Right ventricle myocardium inferior (tissue), 1 donor: ENCODE data around the gene MAD1L1. TPM values are rescaled to one million over a fixed set of nuclear protein-coding genes. Genes with fewer than 3 reads are reported as not detected.
"Not testable (repeated sequence)": the region's sequence is repeated elsewhere in the genome, so short reads cannot be mapped to it uniquely, and the experiment has no call there.

Experiments
- ATAC-seq: fragments of 200-7000 bp; cut with Tn5 transposase; one replicate; pipeline ENCODE4 v1.9.1; 2020; ENCODE audit warnings: mild to moderate bottlenecking, moderate library complexity
- DNase-seq: peaks from one replicate; pipeline ENCODE4 v3.0.0; 2021; ENCODE audit errors: missing footprints
- intact Hi-C: fragments of 100-400 bp; cut with DNase I; formaldehyde crosslinking; loops from one replicate; pipeline ENCODE4 v1.11.0; 2022
- total RNA-seq: library from RNA; stranded (reverse); fragmentation: NEBNext Ultra II Directional; extraction: Animal tissue kit (Norgen Biotek cat#: 25700); gene quantifications from one replicate; pipeline ENCODE4 v1.2.1, GENCODE V29; 2021
- donor health status: DM: no; HTN: yes; CAD: no; lungs with severe emphysema.

MAD1L1 gene
- total RNA-seq, 1 donor from 2014 or later = 19.1 TPM

GRCh38 chr7:1890289-1891235 lies 342.2 kb downstream of the MAD1L1 start:
- intact Hi-C loops = loop anchor here (10.0 kb wide), 1 partner anchor 324 kb away; no protein-coding TSS in a partner anchor
- peak; percentile 63 for DNase-seq
- ATAC-seq = no peak

DNA sequence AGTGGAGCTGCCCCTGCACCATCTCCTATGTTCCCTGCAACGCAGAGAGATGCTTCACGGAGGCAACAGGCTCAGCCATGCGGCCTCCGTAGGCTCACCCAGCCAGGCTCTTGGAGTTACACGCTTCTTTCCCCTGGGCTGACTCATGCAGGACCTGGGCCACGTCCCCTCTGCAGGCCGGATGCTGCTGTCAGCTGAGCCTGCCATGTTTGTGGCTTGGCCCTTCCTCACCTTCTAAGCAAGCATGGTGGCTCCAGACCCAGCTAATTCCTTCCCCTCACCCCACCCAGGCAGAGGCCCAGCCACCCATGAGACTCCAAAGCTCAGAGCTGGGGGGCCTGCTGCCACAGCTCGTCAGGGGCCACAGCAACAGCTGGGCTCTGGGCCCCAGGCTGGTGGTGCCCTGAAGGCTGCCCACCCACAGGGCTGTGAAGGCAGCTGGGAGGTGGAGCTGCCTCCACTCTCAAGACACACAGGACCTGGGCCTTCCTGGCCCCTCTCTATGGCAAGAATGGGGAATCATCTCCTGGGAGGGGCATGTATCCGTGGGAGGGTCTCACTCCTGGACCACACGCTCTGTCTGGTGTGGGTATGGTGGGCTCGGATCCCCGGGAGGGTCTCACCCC lies 343.1 kb downstream of the MAD1L1 start:
- peak; percentile 45 for DNase-seq
- no peak for ATAC-seq
- intact Hi-C loops = loop anchor here (10.0 kb wide), 1 partner anchor 325 kb away; no protein-coding TSS in a partner anchor

DNA sequence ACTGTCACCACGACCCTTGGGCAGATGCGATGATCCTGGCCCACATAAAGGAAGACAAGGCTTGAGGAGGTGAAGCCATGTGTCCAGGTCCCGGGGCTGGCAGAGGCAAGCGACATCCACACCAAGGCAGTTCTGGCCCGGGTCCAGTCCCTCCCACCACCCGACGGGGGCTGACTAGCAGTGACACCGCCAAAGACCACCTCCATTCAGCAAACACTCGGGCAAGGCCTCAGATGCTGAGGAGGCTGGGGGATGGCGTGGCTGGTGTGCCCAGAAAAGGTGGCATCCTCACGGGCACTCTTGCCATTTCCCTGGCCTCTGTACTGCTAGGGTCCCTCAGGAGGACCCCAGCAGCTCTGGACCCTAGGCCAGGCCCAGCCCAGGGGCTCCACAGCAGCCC lies 343.7 kb downstream of the MAD1L1 start:
- intact Hi-C loops = no loop called here
- ATAC-seq = no peak

GRCh38 chr7:1888425-1888824 lies 344.3 kb downstream of the MAD1L1 start:
- peak; percentile 17 for DNase-seq
- intact Hi-C loops = no loop called here
- no peak for ATAC-seq

More for the DNA sequence above, 343.7 kb downstream of the MAD1L1 start:
- peak; percentile 28 for DNase-seq

- DNase-seq (peak; percentile 57), ATAC-seq (no peak)
- intact Hi-C loops = no loop called here
Observed at GRCh38 chr7:1887251-1887650, 345.5 kb downstream of the MAD1L1 start.

GRCh38 chr7:1886361-1887064 lies 346.2 kb downstream of the MAD1L1 start:
- DNase-seq = peak; percentile 70
- intact Hi-C loops = no loop called here
- ATAC-seq = peak; percentile 86

- DNase-seq (peak; percentile 61), ATAC-seq (no peak)
- intact Hi-C loops = no loop called here
Observed at GRCh38 chr7:1885465-1886226, 347.1 kb downstream of the MAD1L1 start.

GRCh38 chr7:1884583-1885350 lies 348.0 kb downstream of the MAD1L1 start:
- intact Hi-C loops = no loop called here
- peak; percentile 57 for DNase-seq

DNA sequence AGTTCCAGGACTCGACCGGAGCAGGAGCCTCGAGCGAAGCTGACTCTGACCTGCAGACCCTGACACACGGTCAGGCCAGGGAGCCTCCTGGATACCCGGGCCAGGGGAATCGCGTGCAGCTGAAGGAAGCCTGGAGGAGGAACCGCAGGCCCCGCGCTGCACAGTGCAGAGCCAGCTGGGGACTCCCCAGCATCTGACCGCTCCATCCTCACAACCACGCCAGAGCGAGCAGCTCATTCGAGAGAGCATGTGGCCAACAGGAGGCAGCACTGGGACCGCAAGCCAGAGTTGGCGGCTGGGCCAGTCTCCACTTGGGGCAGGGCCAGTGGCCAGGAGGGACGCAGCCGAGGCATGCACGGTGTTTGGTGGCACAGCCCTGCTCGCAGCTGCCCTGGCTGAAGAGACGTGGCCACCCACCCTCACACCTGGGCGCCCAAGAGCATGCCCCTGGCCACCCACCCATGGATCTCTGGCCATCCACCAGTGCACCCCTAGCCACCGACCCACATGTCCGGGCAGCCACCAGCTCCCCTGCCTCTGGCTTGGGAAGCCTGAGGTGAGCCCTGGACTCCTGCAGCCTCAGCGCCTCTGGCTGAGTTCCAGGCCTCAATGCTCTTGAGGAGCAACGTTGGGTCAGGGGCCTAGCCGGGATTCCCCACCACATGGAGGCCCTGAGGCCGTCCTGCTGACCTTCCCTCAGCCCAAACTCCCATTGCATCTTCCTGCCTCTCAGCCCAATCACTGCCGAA lies 348.7 kb downstream of the MAD1L1 start:
- intact Hi-C loops = no loop called here
- DNase-seq = peak; percentile 48
- ATAC-seq = no peak

More at GRCh38 chr7:1884583-1885350, 348.0 kb downstream of the MAD1L1 start:
- no peak for ATAC-seq

DNA sequence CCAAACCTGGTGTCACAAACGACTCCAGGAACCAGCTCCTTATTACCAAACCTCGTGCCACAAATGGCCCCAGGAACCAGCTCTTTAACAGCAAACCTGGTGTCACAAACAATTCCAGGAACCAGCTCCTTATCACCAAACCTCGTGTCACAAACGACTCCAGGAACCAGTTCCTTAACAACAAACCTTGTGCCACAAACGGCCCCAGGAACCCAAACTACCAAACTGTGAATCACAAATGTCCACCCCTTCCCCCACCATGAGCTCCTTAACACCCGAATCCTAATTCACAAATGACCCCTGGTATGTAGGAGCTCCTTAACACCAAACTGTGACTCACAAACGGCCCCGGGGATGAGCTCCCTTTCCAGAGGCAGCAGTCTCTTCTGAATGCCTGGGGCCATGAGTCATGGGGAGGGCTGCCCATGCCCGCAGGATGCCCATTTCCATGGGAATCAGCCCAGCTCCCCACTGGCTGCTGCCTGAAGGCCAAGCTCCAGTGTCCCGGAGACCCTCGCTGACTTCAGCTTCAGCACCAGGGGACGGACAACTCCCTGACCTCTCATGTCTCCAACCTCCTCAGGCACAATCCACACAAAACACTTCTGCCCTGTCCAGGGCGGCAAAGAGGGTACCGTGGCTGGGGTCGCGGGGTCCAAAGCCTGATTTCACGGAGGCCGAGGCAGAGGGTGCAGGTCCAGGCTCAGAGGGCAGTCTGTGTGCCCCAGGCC lies 349.5 kb downstream of the MAD1L1 start:
- DNase-seq (peak; percentile 54), ATAC-seq (no peak)
- intact Hi-C loops = no loop called here

GRCh38 chr7:1882451-1882850 lies 350.3 kb downstream of the MAD1L1 start:
- ATAC-seq (no peak), DNase-seq (peak; percentile 53)
- intact Hi-C loops = no loop called here

DNA sequence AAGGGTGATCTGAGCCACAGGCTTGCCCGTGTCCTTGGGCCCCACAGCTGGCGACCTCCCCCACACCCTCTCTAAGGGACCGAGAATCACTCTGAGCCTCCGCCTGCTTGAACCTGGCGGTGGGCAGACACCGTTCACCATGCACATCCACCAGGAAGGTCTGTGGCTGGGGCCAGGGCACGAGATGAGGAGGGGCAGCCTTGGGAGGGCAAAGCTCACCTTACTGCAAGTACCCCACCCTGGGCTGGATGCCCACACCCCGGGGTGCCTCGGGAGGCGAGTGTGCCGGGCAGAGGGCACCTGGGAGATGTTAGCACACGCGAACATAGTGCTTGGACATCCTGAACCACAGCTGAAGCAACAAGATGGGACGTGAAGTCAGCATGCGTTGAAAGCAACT lies 350.8 kb downstream of the MAD1L1 start:
- ATAC-seq = no peak
- intact Hi-C loops = no loop called here
- DNase-seq = no peak

GRCh38 chr7:1876641-1877040 lies 356.1 kb downstream of the MAD1L1 start:
- ATAC-seq, intact Hi-C loops, DNase-seq: not testable (repeated sequence)

- peak; percentile 69 for ATAC-seq
- DNase-seq, intact Hi-C loops: not testable (repeated sequence)
Observed at GRCh38 chr7:1875392-1876199, 357.1 kb downstream of the MAD1L1 start.

DNA sequence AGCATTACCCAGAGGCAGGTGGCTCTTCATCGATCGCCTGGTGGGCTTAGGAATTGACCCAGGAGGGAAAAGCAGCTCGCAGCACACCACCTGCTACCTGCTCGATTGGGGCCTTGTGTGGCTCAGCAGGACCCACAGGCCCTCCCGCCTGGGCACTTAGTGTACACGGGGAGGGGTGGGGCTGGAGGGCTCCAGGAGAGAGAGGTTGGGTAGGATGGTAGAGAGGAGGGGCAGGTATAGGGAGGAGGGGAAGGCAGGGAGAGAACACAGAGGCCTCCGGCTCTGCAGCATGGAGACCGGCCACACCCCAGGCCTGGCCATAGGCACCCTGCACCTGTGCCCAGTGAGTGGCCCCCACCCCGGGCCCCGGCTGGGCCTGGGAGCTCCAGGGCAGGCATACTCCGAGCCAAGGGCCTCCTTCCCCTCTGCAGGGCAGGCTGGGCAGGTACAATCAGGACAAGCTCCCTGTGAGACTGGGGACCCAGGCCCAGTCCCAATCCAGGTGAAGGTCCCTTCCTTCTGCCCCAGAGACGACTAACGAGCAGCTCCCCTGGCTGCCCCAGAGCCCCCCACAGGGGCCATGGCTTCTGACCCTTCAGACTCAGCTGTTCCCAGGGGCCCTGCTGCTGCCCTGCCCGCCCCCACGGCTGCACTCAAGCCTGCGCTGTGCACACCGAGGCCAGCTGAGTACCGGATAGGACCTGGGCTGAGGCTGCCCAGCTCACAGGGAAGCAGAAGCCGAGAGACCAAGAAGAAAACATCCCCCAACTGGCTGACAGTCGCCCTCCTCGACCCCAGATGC lies 358.0 kb downstream of the MAD1L1 start:
- DNase-seq, intact Hi-C loops, ATAC-seq: not testable (repeated sequence)
